ENCODE measurements around the gene NRG4.

NRG4 gene

GRCh38 chr15:75928680-75929608, 83.3 kb downstream of the NRG4 start:
- H3K4me1 ChIP-seq = no peaks in the 10 kb centered on the region
- no peaks in the 10 kb centered on the region for H3K27me3 ChIP-seq
- H3K9me3 ChIP-seq = no peaks in the 10 kb centered on the region
- peaks cover 14 to 39% (median 32%) of the 10 kb centered on the region in 3 donors for H3K36me3 ChIP-seq
- no peak overlapping the region for H3K27ac ChIP-seq
- intact Hi-C loops (cut with DNase I; ENCODE audit: low total_unique reads) = no loop called here
- DNase-seq = no peak
- TF ChIP-seq CTCF (IDR thresholded peaks at IDR 0.05) = no peak
- no peak overlapping the region for H3K4me3 ChIP-seq

- H3K36me3 ChIP-seq = peaks cover 11 to 30% (median 21%) of the 10 kb centered on the region in 3 donors
- no peaks in the 10 kb centered on the region for H3K27me3 ChIP-seq
- intact Hi-C loops (cut with DNase I; ENCODE audit: low total_unique reads) = no loop called here
- no peaks in the 10 kb centered on the region for H3K4me1 ChIP-seq
- H3K4me3 ChIP-seq = no peak overlapping the region
- H3K9me3 ChIP-seq = no peaks in the 10 kb centered on the region
- DNase-seq = no peak
- no peak for TF ChIP-seq CTCF (IDR thresholded peaks at IDR 0.05)
- H3K27ac ChIP-seq = no peak overlapping the region
These were observed 84.6 kb downstream of the NRG4 start for GRCh38 chr15:75927601-75928000.

- no peak for TF ChIP-seq CTCF (IDR thresholded peaks at IDR 0.05)
- H3K4me1 ChIP-seq = no peaks in the 10 kb centered on the region
- no peaks in the 10 kb centered on the region for H3K9me3 ChIP-seq
- DNase-seq = no peak
- no peaks in the 10 kb centered on the region for H3K27me3 ChIP-seq
- intact Hi-C loops (cut with DNase I; ENCODE audit: low total_unique reads) = no loop called here
- no peak overlapping the region for H3K4me3 ChIP-seq
- H3K27ac ChIP-seq = no peak overlapping the region
- H3K36me3 ChIP-seq = peaks cover 8 to 24% (median 18%) of the 10 kb centered on the region in 3 donors
These were observed 85.3 kb downstream of the NRG4 start for GRCh38 chr15:75926931-75927330.

GRCh38 chr15:75925440-75925839, 86.8 kb downstream of the NRG4 start:
- Histone ChIP-seq H3K27ac (no peak overlapping the region), H3K9me3 (no peaks in the 10 kb centered on the region), H3K4me1 (no peaks in the 10 kb centered on the region), H3K36me3 (peaks cover 8 to 16% (median 8%) of the 10 kb centered on the region in 3 donors), H3K4me3 (no peak overlapping the region), H3K27me3 (no peaks in the 10 kb centered on the region)
- TF ChIP-seq CTCF (IDR thresholded peaks at IDR 0.05) = no peak
- intact Hi-C loops (cut with DNase I; ENCODE audit: low total_unique reads) = no loop called here
- DNase-seq = no peak

- H3K4me3 ChIP-seq = no peak overlapping the region
- intact Hi-C loops (cut with DNase I; ENCODE audit: low total_unique reads) = no loop called here
- no peaks in the 10 kb centered on the region for H3K4me1 ChIP-seq
- no peaks in the 10 kb centered on the region for H3K27me3 ChIP-seq
- H3K36me3 ChIP-seq = peaks cover under 1 to 8% (median 2%) of the 10 kb centered on the region in 3 donors
- no peaks in the 10 kb centered on the region for H3K9me3 ChIP-seq
- no peak overlapping the region for H3K27ac ChIP-seq
- TF ChIP-seq CTCF (IDR thresholded peaks at IDR 0.05) = no peak
- no peak for DNase-seq
These were observed 87.6 kb downstream of the NRG4 start for GRCh38 chr15:75924576-75924975.
